Rectal smooth muscle tissue (tissue), 1 donor: ENCODE data around the gene UCN2.

Experiments used
- H3K27ac ChIP-seq: one replicate; pipeline ENCODE4 v1.7.0; 2013; ENCODE audit warnings: low read depth, low read length, inconsistent platforms
- H3K27me3 ChIP-seq: one replicate; pipeline ENCODE4 v1.7.0; 2013; ENCODE audit warnings: low read length; ENCODE audit not compliant: control insufficient read depth, insufficient read depth
- H3K36me3 ChIP-seq: one replicate; pipeline ENCODE4 v1.7.0; 2013; ENCODE audit warnings: low read length; ENCODE audit not compliant: control insufficient read depth, insufficient read depth
- H3K4me1 ChIP-seq: one replicate; pipeline ENCODE4 v1.7.0; 2013; ENCODE audit warnings: low read length; ENCODE audit not compliant: control insufficient read depth, insufficient read depth
- H3K4me3 ChIP-seq: one replicate; pipeline ENCODE4 v1.7.0; 2013; ENCODE audit warnings: low read length
- H3K9ac ChIP-seq: one replicate; pipeline ENCODE4 v1.7.0; 2013; ENCODE audit warnings: low read length

UCN2 gene

DNA sequence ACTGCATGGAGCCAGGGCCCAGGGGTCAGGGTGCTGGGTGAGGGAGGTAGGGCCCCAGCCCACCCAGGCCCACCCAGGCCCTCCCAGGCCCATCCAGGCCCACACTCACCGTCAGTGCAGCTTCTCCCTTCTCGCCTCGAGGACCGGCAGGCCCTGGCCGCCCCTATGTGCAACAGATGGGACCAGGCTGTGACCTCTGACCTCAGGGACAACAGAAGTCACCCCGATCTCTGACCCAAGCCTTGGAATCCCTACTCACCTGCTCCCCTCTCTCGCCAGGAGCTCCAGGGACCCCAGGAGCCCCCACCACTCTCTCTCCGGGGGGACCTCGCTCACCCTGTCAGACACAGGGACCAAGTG lies 2.8 kb upstream of the UCN2 start:
- peaks cover under 1% of the 10 kb centered on the region for H3K4me1 ChIP-seq

DNA sequence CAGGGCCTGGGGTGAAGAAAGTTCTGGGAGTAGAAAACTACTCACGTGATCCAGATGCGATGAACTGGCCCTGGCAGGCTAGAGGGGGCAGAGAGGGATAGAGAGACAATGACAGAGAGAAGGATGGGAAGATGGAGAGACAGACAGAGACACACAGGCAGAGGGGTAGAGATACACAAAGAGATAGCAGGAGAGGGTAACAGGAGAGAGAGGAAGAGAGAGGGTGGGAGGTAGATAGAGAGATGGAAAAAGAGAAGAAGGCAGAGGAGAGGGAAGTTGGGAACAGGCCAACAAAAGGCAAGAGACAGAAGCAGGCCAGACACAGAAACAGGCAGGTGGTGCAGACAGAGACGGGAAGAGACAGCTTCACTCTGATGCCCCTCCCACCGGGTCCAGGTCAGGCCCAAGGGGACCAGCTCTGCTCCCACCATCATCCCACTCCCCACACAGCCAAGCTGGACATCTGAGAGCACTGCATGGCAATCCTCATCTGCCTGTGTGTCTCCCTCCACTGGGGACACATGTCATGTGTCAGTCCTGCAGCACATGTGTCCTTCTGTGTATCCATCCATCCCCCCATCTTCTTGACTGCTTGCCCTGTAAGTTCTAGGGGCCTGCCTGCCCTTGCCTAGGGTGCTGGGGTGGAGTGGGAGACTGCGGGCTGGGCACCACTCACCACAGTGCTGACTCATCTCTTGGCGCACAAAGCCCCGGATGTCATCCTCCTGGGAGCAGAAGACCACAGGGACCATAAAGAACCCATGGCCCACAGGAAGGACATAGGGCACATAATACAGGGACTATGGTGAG lies 2.2 kb upstream of the UCN2 start:
- Histone ChIP-seq H3K36me3 (no peaks in the 10 kb centered on the region), H3K9ac (no peak overlapping the region), H3K27ac (no peak overlapping the region), H3K4me3 (no peak overlapping the region), H3K4me1 (peaks cover 2% of the 10 kb centered on the region), H3K27me3 (no peaks in the 10 kb centered on the region)

More for the DNA sequence above, 2.8 kb upstream of the UCN2 start:
- no peaks in the 10 kb centered on the region for H3K36me3 ChIP-seq
- H3K4me3 ChIP-seq: no peak overlapping the region
- no peaks in the 10 kb centered on the region for H3K27me3 ChIP-seq
- no peak overlapping the region for H3K9ac ChIP-seq
- no peak overlapping the region for H3K27ac ChIP-seq

DNA sequence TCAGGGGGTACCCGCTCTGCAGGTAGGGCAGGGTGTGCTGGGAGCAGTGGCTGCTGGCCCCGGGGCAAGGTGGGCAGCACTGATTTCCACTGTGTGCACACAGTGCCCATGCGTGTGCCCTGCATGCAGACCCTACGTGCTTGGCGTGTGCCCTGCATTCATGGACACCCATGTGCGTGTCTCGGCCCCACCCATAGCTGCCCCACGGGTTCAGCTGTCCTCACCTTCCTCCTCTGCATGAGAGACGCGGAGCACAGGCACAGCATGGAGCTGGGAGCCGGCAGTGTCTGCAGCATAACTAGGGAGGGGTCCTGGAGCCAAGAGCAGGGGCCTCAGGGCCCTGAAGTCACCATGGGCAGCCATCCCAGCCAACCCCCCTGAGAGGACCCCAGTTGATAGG lies 1.6 kb upstream of the UCN2 start:
- no peaks in the 10 kb centered on the region for H3K27me3 ChIP-seq
- H3K4me3 ChIP-seq: no peak overlapping the region
- no peak overlapping the region for H3K9ac ChIP-seq
- no peaks in the 10 kb centered on the region for H3K36me3 ChIP-seq
- H3K27ac ChIP-seq: no peak overlapping the region
- peaks cover 7% of the 10 kb centered on the region for H3K4me1 ChIP-seq

DNA sequence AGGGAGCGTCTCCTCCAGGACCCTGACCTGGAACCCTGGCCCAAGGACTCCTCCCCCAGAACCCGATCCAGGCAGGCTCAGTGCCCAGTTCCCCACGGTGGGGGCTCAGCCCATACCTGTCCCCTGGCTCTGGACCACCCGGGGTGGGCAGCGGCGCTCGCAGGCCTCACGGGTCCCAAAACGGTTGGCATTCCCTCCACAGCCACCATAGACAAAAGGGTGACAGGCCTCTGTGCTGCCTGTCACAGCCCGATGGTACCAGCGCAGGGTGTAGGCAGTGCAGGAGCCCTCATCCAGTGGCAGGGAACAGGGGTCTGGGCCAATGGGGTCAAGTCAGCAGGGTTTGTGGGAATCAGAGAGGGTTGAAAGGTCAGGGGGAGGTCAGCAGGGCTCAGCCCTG lies 1.1 kb upstream of the UCN2 start:
- H3K27ac ChIP-seq: no peak overlapping the region

DNA sequence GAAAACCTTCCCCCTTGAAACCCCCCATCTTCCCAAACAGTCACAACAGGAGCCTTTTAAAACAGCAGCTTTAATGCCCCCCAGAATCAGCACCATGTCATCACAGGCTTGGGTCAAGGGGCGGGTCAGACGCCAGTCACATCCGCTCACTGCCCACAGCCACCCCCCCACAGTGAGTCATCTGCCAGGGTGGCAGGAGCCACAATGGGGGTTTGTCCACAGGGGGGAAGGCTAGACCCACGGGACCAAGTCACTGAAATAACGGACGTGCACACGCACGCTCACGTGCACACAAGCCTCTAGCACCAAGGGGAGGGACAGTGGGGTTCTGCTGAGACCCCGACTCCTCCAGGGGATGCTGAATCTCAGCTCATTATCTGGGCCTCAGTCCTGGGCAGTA lies 441 bp upstream of the UCN2 start:
- no peaks in the 10 kb centered on the region for H3K36me3 ChIP-seq
- H3K27ac ChIP-seq: no peak overlapping the region

More for the DNA sequence above, 1.1 kb upstream of the UCN2 start:
- Histone ChIP-seq H3K4me3 (no peak overlapping the region), H3K9ac (no peak overlapping the region), H3K27me3 (no peaks in the 10 kb centered on the region), H3K4me1 (peaks cover 8% of the 10 kb centered on the region), H3K36me3 (no peaks in the 10 kb centered on the region)

DNA sequence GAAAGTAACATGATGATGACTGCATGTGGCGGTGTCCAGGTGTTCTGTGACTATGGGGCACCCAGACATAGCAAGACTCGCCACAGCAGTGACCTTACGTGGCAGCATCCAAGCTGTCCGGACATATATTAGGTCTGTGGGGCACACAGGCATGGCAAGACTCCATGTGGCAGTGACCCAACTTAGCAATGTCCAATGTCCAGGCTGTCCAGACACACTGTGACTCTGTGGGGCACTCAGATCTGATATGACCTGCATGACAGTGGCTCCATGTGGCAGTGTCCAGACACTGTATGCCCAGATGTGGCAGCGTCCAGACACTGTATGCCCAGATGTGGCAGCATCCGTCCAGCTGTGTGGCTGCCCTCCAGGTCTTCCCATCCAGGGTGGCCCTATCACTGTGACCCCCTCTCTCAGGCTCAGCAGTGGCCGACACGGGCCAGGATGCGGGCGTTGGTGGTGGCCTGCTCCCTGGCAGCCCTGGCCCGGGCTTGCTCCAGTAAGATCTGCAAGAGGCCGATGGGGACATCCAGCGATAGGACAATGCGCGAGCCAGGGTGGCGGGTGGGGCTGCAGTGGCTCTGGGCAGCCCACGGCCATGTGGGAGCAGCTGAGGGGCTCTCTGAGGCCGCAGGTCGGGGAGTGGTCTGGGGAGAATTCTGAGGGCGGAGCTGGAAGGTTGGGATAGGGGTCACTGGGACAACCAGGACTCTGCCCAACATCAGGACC lies 1.1 kb downstream of the UCN2 start:
- H3K4me1 ChIP-seq: peaks cover 10% of the 10 kb centered on the region
- H3K36me3 ChIP-seq: no peaks in the 10 kb centered on the region
- H3K9ac ChIP-seq: no peak overlapping the region
- H3K27ac ChIP-seq: no peak overlapping the region
- H3K27me3 ChIP-seq: no peaks in the 10 kb centered on the region
- no peak overlapping the region for H3K4me3 ChIP-seq

More for the DNA sequence above, 441 bp upstream of the UCN2 start:
- Histone ChIP-seq H3K27me3 (no peaks in the 10 kb centered on the region), H3K4me1 (peaks cover 10% of the 10 kb centered on the region), H3K4me3 (no peak overlapping the region), H3K9ac (no peak overlapping the region)

DNA sequence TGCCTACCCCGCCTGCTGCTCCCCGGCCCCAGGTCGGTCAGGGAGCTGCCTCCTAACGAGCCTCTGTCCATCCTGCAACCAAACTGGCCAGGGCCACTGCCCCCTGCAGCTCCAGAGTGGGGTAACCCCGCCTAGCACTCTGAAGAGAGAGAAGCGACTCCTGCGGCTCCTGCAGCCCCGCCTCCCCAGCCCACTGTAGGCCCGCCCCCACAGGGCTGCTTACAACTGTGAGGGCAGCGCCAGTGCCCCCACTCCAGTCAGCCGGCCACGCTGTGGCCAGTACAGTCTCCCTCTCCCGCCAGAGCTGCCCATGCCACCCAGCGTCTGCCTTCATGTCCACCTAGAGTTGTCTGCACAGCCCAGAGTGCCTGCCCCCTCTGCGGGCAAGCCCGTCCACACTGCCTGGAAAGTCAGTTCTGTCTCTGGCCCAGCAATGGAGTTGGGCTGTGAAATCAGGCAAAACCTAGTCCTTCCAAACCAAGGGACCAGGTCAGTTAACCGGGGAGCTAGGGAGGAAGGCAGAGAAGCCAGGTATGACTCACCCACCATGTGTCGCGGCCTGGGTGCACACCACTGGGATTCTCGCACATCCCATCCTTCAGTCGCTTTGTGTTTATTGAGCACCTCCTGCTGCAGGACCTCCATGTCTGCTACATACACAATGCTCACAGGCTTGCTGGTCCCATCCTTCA lies 2.4 kb downstream of the UCN2 start:
- H3K9ac ChIP-seq: no peak overlapping the region
- H3K4me3 ChIP-seq: peak overlapping the region; percentile 52
- no peaks in the 10 kb centered on the region for H3K36me3 ChIP-seq
- peak overlapping the region; percentile 48 for H3K27ac ChIP-seq
- H3K4me1 ChIP-seq: peaks cover 10% of the 10 kb centered on the region
- H3K27me3 ChIP-seq: no peaks in the 10 kb centered on the region

DNA sequence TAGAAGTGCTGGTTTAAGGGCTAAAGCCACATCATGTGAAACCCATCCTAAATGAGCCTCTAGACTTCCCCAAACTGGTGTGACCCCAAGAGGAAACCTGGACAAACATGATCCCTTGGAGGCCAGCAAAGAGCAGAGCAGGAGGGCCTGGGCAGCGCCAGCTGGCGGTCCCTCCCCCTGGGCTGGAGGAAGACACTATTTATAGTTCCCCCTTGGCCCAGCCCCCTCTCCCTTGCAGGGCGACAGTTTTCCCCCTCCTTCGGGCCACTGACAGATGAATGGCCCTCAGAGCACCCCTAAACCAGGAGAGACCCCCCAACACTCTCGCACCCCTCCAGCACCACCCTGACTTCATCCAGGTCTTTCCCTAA lies 2.9 kb downstream of the UCN2 start:
- Histone ChIP-seq H3K4me3 (peak overlapping the region; percentile 52), H3K27me3 (no peaks in the 10 kb centered on the region), H3K36me3 (no peaks in the 10 kb centered on the region), H3K9ac (no peak overlapping the region), H3K27ac (peak overlapping the region; percentile 48), H3K4me1 (peaks cover 10% of the 10 kb centered on the region)

DNA sequence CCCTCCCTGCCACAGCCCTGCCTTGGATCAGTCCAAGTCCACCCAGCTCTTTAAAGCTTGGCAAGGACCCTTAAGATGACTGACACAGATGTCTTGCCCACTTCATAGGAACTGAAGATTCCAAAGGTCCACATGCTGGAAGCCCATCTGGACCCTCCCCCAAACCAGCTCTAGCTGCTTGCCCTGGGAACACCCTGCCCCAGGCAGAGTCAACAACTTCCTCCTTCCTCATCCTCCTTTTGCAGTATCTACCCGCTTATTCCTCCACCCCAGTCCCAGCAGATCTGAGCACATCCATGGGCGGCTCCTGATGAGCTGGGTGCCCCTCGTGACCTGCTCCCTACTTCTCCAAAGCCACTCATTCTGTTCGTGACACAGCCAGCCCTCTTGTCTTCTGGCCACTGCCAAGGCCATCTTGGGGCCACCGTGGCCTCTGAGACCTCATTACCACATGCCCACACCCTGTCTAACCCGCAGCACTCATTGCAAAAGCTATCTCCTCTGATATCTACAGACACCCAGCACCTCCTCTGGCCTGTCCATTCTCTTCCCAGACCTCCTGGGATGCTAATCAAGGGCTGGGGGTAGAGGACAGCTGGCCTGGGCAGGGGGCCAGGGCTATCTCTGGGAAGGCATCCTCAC lies 5.0 kb downstream of the UCN2 start:
- no peak overlapping the region for H3K9ac ChIP-seq
- H3K27me3 ChIP-seq: no peaks in the 10 kb centered on the region
- H3K36me3 ChIP-seq: no peaks in the 10 kb centered on the region
- H3K4me3 ChIP-seq: no peak overlapping the region
- H3K4me1 ChIP-seq: peaks cover 10% of the 10 kb centered on the region
- peak overlapping the region; percentile 21 for H3K27ac ChIP-seq

DNA sequence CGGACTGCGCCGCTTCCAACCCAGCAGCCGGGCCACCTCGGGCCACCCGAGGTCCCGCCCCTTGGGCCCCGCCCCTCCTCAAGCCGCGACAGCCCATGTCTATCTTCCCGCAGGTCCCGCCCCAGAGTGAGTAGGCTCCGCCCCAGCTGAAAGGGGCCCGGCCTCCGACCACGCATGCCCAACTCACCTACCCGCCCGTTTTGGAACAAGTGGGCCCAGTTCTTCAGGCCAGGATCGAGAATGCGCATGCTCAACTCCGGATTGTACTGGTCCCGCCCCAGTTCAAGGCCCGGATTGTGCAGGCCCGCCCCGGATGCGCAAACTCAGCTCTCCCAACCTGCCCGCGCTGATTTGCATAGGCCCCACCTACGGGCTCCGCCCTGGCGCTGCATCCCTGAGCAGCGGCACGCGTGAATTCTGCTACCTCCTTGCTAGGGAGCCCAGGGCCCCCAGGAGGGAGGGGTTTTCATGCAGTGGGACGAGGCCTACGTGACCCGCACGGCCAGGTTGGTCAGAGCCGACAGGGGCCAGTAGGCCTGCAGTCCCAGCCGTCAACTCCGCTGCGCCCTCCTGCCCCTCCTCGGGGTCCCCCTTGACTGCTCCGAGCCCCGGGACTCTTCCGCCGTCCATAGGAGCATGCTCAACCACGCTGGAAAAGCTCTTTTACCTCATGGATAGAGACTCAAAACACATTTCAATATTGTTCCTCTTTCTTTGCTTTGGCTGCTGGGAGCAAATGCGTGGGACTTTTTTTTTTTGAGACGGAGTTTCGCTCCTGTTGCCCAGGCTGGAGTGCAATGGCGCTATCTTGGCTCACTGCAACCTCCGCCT lies 6.6 kb downstream of the UCN2 start, which contains the start of gene PFKFB4:
Gene PFKFB4, minus strand, starts transcription at position 8 of the 831 bp plus-strand sequence. CDS start 26 bp downstream, outside the sequence.
- Histone ChIP-seq H3K27me3 (no peaks in the 10 kb centered on the region), H3K27ac (peak within 1 kb of the TSS; percentile 74), H3K36me3 (no peaks in the 10 kb centered on the region), H3K4me1 (peaks cover 10% of the 10 kb centered on the region), H3K9ac (peak within 1 kb of the TSS; percentile 30), H3K4me3 (peak within 1 kb of the TSS; percentile 89)

DNA sequence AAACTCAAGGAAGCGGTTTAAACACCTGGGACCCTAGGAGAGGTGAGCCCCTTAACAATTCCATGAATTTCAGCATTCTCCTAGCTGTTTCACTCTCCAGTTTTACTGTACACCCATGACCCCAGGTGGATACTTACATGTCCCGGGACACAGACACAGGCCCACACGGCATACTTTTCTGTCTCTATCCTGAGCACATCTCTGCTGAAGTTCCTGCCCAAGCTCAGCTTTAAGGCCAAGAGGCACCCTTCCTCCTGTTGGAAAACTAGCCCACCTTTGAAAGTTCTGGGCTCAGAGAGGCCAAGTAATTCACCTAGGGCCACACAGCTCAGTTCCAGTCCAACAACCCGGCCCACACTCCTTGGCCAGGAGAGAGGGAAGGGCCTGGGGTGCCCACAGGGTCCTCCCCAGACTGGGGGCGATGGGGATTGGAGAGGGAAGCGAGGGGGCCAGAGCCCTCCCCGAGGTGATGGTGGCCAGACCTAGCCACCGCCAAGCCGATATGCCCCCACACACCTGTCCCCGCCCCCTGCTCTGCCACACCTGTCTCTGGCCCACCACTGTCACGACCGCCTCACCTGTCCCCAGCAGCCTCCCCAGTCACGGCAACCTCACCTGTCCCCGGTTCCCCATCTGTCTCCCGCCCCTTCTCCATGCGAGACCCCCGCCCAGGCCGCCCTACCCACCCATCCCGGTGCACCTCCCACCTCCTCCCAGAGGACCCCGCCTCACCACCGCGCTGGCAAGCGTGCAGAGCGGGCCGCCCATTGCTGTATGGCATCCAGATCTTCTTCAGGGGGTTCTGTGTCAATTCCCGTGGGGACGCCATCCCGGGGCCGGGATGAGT lies 7.4 kb downstream of the UCN2 start:
- Histone ChIP-seq H3K27ac (peak overlapping the region; percentile 15), H3K27me3 (no peaks in the 10 kb centered on the region), H3K4me1 (peaks cover 8% of the 10 kb centered on the region), H3K4me3 (peak overlapping the region; percentile 57), H3K36me3 (no peaks in the 10 kb centered on the region), H3K9ac (peak overlapping the region; percentile 30)
